SH-SY5Y (cell line): ENCODE data around the gene CARD11.

Source experiments
- GATA2 ChIP-seq: IDR thresholded peaks from 2 replicates; pipeline ENCODE4 v1.6.1; 2011; ENCODE audit warnings: mild to moderate bottlenecking, low read depth, low read length
- GATA3 ChIP-seq: IDR thresholded peaks from 2 replicates; pipeline ENCODE4 v1.6.1; 2011; ENCODE audit warnings: low read depth, mild to moderate bottlenecking, low read length, moderate library complexity

The CARD11 gene

GRCh38 chr7:2920041-2920440, 123.6 kb downstream of the CARD11 start:
- TF ChIP-seq GATA3, result no peak
- no peak for TF ChIP-seq GATA2

- TF ChIP-seq GATA2 (no peak), GATA3 (no peak)
These were observed 124.4 kb downstream of the CARD11 start for GRCh38 chr7:2919256-2919655.

GRCh38 chr7:2918406-2918805, 125.3 kb downstream of the CARD11 start:
- TF ChIP-seq GATA2, result no peak
- no peak for TF ChIP-seq GATA3

- no peak for TF ChIP-seq GATA2
- TF ChIP-seq GATA3, result no peak
These were observed 128.6 kb downstream of the CARD11 start for GRCh38 chr7:2915023-2915422.

GRCh38 chr7:2913760-2914387, 129.8 kb downstream of the CARD11 start:
- TF ChIP-seq GATA3 (no peak), GATA2 (no peak)

GRCh38 chr7:2912684-2913439, 130.8 kb downstream of the CARD11 start:
- TF ChIP-seq GATA2, result no peak
- TF ChIP-seq GATA3, result no peak

GRCh38 chr7:2911466-2911865, 132.2 kb downstream of the CARD11 start:
- no peak for TF ChIP-seq GATA2
- TF ChIP-seq GATA3, result no peak

GRCh38 chr7:2909471-2910039, 134.1 kb downstream of the CARD11 start:
- TF ChIP-seq GATA2 (no peak), GATA3 (no peak)

- no peak for TF ChIP-seq GATA2
- no peak for TF ChIP-seq GATA3
These were observed 134.6 kb downstream of the CARD11 start for GRCh38 chr7:2909043-2909442.

- TF ChIP-seq GATA3 (no peak), GATA2 (no peak)
These were observed 135.5 kb downstream of the CARD11 start for GRCh38 chr7:2908103-2908683.

- TF ChIP-seq GATA2 (no peak), GATA3 (no peak)
These were observed 137.3 kb downstream of the CARD11 start for GRCh38 chr7:2906197-2906931.

- TF ChIP-seq GATA2, result no peak
- no peak for TF ChIP-seq GATA3
These were observed 138.2 kb downstream of the CARD11 start for GRCh38 chr7:2905500-2905899.

- TF ChIP-seq GATA3, result no peak
- no peak for TF ChIP-seq GATA2
These were observed 138.6 kb downstream of the CARD11 start for GRCh38 chr7:2905027-2905426.

- no peak for TF ChIP-seq GATA3
- TF ChIP-seq GATA2, result no peak
These were observed 139.5 kb downstream of the CARD11 start for GRCh38 chr7:2904202-2904601.
